ENCODE measurements around the gene KCND3.

The KCND3 gene

GRCh38 chr1:111878649-111879048 lies 110.8 kb downstream of the KCND3 start:
- DNase-seq, result no peak

- no peak for DNase-seq
These were observed 111.4 kb downstream of the KCND3 start for GRCh38 chr1:111878091-111878490.

- no peak for DNase-seq
These were observed 112.8 kb downstream of the KCND3 start for GRCh38 chr1:111876631-111877030.

- no peak for DNase-seq
These were observed 113.8 kb downstream of the KCND3 start for GRCh38 chr1:111875640-111876039.

- DNase-seq, result no peak
These were observed 115.9 kb downstream of the KCND3 start for GRCh38 chr1:111873460-111874030.

GRCh38 chr1:111870181-111870580 lies 119.3 kb downstream of the KCND3 start:
- DNase-seq, result no peak

- no peak for DNase-seq
These were observed 121.5 kb downstream of the KCND3 start for GRCh38 chr1:111867868-111868440.

GRCh38 chr1:111864862-111865261 lies 124.6 kb downstream of the KCND3 start:
- DNase-seq, result no peak

- DNase-seq, result no peak
These were observed 126.1 kb downstream of the KCND3 start for GRCh38 chr1:111863401-111863800.

- DNase-seq, result no peak
These were observed 126.9 kb downstream of the KCND3 start for GRCh38 chr1:111862599-111862998.

- no peak for DNase-seq
These were observed 127.9 kb downstream of the KCND3 start for GRCh38 chr1:111861523-111861922.

GRCh38 chr1:111857194-111857651 lies 132.2 kb downstream of the KCND3 start:
- DNase-seq, result no peak

- DNase-seq, result no peak
These were observed 132.9 kb downstream of the KCND3 start for GRCh38 chr1:111856411-111857185.

GRCh38 chr1:111855260-111855659 lies 134.2 kb downstream of the KCND3 start:
- no peak for DNase-seq

- no peak for DNase-seq
These were observed 137.2 kb downstream of the KCND3 start for GRCh38 chr1:111852261-111852721.

- no peak for DNase-seq
These were observed 137.9 kb downstream of the KCND3 start for GRCh38 chr1:111851552-111851951.

- DNase-seq, result no peak
These were observed 139.4 kb downstream of the KCND3 start for GRCh38 chr1:111850109-111850508.

GRCh38 chr1:111848852-111849545 lies 140.5 kb downstream of the KCND3 start:
- DNase-seq, result no peak

- DNase-seq, result no peak
These were observed 142.0 kb downstream of the KCND3 start for GRCh38 chr1:111847466-111847865.

GRCh38 chr1:111846842-111847241 lies 142.6 kb downstream of the KCND3 start:
- DNase-seq, result no peak

GRCh38 chr1:111843177-111843576 lies 146.3 kb downstream of the KCND3 start:
- DNase-seq, result no peak

GRCh38 chr1:111842411-111842810 lies 147.1 kb downstream of the KCND3 start:
- DNase-seq, result no peak

- no peak for DNase-seq
These were observed 147.7 kb downstream of the KCND3 start for GRCh38 chr1:111841746-111842145.

All from inflammatory macrophage (primary cell).